CD4-positive, alpha-beta T cell treated with Interleukin-17A for 1 hour (primary cell): Measurements from ENCODE around the gene ARHGEF39.

Experiments used
- DNase-seq: peaks from one replicate; pipeline ENCODE4 v3.0.0-alpha.2; 2020

Gene ARHGEF39

GRCh38 chr9:35690614-35691333, 25.8 kb upstream of the ARHGEF39 start:
- DNase-seq: peak; percentile 35

GRCh38 chr9:35690294-35690613, 25.3 kb upstream of the ARHGEF39 start:
- no peak for DNase-seq

DNA sequence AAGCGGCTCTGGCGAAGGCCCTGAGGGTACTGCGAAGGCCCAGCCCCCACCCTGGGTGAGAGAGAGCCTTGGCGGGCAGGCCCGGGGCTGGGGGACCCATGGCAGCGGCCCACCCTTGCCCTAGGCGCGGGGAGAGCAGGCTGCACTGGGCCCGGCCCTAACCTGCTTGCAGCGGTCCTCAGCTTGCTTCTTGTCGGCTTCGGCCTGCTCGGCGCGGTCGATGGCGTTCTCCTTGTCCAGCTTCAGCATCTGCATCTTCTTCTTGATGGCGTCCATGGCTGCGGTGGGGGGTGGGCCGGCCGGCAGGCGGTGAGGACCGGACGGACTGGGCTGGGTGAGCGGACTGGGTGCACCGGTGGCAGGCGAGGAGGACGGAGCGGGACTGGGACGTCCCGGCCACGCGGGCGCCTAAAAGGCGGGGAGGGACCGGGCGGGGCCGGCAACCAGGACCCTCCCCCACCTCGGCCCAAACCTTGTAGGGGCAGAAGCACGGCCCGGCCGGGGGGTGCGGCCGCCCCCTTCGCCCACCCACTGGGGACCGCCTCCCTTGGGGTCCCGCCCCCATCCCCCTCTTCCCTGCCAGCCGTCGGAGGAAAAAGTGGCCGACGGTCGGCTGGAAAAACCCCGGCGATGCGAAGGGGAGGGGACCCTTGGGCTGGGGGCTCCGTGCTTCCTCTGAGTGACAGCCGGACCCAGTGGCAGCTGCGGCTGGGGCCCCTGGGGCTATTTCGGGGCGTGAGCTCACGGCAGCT, 24.7 kb upstream of the ARHGEF39 start, which contains the start of gene TPM2:
Gene TPM2, minus strand, starts transcription at position 384 of the 752 bp plus-strand sequence. Its CDS starts 108 bp downstream, at position 276.
- no peak for DNase-seq

- no peak for DNase-seq
These were observed 23.9 kb upstream of the ARHGEF39 start for GRCh38 chr9:35688558-35689541.

GRCh38 chr9:35687972-35688557, 23.1 kb upstream of the ARHGEF39 start:
- DNase-seq: no peak

- DNase-seq: no peak
These were observed 22.3 kb upstream of the ARHGEF39 start for GRCh38 chr9:35687306-35687705.

DNA sequence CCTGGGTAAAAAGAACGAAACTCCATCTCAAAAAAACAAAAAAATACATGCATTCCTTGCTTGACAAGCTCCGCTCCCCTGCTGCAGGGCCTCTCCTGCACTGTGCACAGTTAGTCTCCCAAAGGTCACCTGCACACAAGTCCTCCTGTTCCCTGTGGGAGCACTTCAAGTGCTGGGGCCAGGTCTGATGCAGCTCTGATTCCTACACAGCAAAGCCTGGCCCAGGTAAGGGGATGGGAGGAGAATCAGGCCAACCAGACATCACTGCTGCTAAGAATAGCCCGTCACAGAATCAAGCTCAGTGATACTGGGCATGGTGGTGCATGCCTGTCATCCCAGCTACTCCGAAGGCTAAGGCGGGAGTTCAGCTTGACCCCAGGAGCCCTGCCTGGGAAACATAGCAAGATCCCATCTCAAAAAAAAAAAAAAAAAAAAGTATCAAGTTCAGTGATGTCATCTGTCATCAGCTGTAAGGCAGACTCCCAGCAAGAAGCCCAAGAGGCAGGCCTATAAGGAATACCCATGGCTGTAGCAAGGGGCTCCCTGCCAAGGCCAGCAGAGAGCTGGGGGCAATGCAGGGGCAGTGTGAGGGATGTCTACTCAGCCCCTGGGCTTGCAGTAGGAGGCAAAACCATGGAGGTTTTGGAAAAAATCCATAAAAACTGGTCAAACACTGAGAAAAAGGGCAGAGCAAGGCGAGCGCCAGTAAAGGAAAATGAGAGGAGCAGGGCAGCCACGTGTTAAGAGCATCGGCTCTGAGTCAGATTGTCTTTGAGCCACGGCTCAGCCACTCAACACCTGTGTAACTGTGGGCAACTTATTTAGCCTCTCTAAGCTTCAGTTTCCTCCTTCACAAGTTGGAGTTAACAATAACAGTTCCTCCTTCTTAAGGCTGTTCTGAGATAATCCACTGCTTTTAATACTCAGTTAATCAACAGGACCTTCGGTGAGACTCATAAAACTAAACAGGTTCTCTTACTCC, 21.5 kb upstream of the ARHGEF39 start:
- DNase-seq: no peak

- DNase-seq: no peak
These were observed 20.5 kb upstream of the ARHGEF39 start for GRCh38 chr9:35685506-35685905.

DNA sequence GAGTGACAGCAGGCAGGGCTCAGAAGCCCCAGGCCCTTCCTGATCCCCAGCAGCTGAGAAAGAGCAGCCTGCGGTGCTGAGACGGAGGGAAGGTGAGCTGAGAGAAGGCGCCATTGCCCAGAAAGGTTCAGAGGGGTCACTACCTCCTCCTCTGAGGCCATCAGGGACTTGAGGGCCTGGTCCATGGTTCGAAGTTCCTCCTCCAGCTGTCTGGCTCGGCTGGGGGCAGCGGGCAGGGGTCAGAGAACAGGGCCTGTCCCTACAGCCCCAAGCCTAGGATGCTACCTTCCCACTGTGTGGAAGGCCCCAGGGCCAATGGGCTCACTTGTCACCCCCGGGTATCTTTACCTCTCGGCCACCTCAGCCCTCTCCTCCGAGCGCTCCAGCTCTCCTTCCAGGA, 19.9 kb upstream of the ARHGEF39 start:
- DNase-seq: no peak

- no peak for DNase-seq
These were observed 18.3 kb upstream of the ARHGEF39 start for GRCh38 chr9:35683323-35683722.

- DNase-seq: no peak
These were observed 17.7 kb upstream of the ARHGEF39 start for GRCh38 chr9:35682520-35683315.

DNA sequence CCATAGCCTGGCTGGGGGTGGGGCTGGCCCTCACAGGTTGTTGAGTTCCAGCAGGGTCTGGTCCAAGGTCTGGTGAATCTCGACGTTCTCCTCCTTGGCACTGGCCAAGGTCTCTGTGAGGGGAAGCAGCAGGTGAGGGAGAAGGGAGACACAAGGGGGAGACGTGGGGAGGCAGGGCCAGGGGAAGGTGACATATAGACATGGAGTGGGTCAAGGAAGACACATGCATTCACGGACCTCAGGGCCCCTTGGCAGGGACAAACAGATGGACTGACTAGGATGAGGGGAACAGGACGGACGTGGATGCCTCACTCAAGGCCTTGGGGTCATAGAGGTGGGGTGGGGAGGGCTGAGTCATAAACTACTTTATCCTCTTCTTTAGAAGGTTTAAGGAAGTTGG, 17.1 kb upstream of the ARHGEF39 start:
- no peak for DNase-seq

- no peak for DNase-seq
These were observed 16.5 kb upstream of the ARHGEF39 start for GRCh38 chr9:35681341-35682002.

DNA sequence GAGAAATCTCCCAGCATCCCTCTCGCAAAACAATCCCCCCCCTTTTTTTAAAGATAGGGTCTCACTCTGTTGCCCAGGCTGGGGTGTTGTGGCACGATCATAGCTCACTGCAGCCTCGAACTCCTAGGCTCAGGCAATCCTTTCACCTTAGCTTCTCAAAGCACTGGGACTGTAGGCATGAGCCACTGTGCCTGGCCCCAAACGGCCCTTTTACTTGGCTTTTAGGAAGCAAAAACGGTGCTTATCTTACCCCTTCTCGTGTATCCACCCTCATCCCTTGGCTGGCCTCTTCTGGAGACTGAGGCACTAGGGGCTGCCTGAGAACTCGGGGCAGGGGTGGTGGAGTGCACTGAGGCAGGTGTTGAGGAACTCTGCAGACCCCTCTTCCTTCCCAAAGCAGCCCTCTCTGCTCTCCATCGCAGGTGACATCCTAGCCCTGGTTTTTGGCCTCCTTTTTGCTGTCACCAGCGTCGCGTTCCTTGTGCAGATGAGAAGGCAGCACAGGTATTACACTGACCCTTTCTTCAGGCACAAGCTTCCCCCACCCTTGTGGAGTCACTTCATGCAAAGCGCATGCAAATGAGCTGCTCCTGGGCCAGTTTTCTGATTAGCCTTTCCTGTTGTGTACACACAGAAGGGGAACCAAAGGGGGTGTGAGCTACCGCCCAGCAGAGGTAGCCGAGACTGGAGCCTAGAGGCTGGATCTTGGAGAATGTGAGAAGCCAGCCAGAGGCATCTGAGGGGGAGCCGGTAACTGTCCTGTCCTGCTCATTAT, 15.5 kb upstream of the ARHGEF39 start:
- DNase-seq: no peak

DNA sequence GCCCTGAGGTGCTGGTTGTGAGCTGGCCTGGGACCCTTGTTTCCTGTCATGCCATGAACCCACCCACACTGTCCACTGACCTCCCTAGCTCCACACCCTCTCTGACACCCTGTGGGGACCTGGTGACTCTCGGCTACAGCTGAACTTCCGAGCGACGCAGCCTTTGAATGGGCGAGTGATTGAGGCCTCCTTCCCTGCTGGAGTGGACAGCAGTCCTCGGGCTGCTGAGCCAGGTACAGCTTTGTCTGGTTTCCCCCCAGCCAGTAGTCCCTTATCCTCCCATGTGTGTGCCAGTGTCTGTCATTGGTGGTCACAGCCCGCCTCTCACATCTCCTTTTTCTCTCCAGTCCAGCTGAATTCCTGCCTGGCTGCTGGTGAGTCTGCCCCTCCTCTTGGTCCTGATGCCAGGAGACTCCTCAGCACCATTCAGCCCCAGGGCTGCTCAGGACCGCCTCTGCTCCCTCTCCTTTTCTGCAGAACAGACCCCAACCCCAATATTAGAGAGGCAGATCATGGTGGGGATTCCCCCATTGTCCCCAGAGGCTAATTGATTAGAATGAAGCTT, 14.9 kb upstream of the ARHGEF39 start:
- no peak for DNase-seq

DNA sequence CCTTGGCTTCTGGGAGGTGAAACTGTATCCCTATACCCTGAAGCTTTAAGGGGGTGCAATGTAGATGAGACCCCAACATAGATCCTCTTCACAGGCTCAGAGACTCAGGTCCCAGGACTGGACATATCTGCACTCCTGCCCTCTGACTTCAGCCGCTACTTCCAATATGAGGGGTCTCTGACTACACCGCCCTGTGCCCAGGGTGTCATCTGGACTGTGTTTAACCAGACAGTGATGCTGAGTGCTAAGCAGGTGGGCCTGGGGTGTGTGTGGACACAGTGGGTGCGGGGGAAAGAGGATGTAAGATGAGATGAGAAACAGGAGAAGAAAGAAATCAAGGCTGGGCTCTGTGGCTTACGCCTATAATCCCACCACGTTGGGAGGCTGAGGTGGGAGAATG, 14.1 kb upstream of the ARHGEF39 start:
- DNase-seq: no peak

DNA sequence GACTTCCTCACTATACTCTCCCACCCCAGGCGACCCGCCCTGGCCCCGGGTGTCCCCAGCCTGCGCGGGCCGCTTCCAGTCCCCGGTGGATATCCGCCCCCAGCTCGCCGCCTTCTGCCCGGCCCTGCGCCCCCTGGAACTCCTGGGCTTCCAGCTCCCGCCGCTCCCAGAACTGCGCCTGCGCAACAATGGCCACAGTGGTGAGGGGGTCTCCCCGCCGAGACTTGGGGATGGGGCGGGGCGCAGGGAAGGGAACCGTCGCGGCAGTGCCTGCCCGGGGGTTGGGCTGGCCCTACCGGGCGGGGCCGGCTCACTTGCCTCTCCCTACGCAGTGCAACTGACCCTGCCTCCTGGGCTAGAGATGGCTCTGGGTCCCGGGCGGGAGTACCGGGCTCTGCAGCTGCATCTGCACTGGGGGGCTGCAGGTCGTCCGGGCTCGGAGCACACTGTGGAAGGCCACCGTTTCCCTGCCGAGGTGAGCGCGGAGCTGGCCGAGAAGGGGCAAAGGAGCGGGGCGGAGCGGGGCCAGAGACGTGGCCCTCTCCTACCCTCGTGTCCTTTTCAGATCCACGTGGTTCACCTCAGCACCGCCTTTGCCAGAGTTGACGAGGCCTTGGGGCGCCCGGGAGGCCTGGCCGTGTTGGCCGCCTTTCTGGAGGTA, 10.9 kb upstream of the ARHGEF39 start:
- peak; percentile 30 for DNase-seq

DNA sequence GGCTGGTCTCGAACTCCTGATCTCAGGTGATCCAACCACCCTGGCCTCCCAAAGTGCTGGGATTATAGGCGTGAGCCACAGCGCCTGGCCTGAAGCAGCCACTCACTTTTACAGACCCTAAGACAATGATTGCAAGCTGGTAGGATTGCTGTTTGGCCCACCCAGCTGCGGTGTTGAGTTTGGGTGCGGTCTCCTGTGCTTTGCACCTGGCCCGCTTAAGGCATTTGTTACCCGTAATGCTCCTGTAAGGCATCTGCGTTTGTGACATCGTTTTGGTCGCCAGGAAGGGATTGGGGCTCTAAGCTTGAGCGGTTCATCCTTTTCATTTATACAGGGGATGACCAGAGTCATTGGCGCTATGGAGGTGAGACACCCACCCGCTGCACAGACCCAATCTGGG, 10.2 kb upstream of the ARHGEF39 start:
- DNase-seq: no peak

- no peak for DNase-seq
These were observed 9.0 kb upstream of the ARHGEF39 start for GRCh38 chr9:35674025-35674361.
